Gastroesophageal sphincter (tissue), 3 donors: ENCODE results near the gene SLCO3A1.

ENCODE experiments used
- CTCF ChIP-seq, 4 experiments: fragments of 200-600 bp in 2 of 4; fragments of 450-650 bp in 2 of 4; sonication (generic) in 1 of 4; IDR thresholded peaks; one replicate each; pipeline ENCODE4 v1.5.1; 2017 to 2019; ENCODE audit warnings: antibody characterized with exemption in 4 of 4, mild to moderate bottlenecking in 2 of 4, moderate library complexity in 2 of 4
- EP300 ChIP-seq: sonication (generic); formaldehyde crosslinking; IDR thresholded peaks from one replicate; pipeline ENCODE4 v1.6.1; 2017; ENCODE audit warnings: antibody characterized with exemption, mild to moderate bottlenecking
- POLR2A ChIP-seq, 2 donors: fragments of 450-650 bp; IDR thresholded peaks; one replicate each; pipeline ENCODE4 v1.6.1; 2017; ENCODE audit warnings: antibody characterized with exemption in 2 of 2, mild to moderate bottlenecking in 2 of 2, moderate library complexity in 1 of 2
- POLR2AphosphoS5 ChIP-seq: sonication (generic); formaldehyde crosslinking; IDR thresholded peaks from one replicate; pipeline ENCODE4 v1.6.1; 2017; ENCODE audit warnings: antibody characterized with exemption

- TF ChIP-seq POLR2A (IDR thresholded peaks at IDR 0.05) (no peak), POLR2AphosphoS5 (no peak), EP300 (no peak), CTCF (IDR thresholded peaks at IDR 0.05) (no peak)
These were observed 184.0 kb downstream of the SLCO3A1 start for GRCh38 chr15:92037491-92037890.
